SK-N-SH (cell line): ENCODE measurements around the gene LINGO3. TPM values are rescaled to one million over a fixed set of nuclear protein-coding genes. Genes with fewer than 3 reads are reported as not detected.

Source experiments
- CTCF ChIA-PET: fragments of 300-600, 350-600 bp; formaldehyde crosslinking; extraction: SDS; loops from one replicate; lab custom pipeline; 2021; lab: Yijun Ruan, JAX
- POLR2A ChIA-PET: fragments of 350-600 bp; sonication (Branson Sonifier 250); formaldehyde crosslinking; extraction: SDS; loops from one replicate; lab custom pipeline; 2020; ENCODE audit warnings: antibody characterized with exemption, inconsistent platforms; lab: Yijun Ruan, JAX
- DNase-seq: peaks from one replicate; pipeline ENCODE4 v3.0.0; 2012
- H2AFZ ChIP-seq: fragments of 200-600 bp; sonication (generic); 2 replicates; pipeline ENCODE4 v1.8.1; 2016; ENCODE audit warnings: antibody characterized with exemption, mild to moderate bottlenecking, low read depth
- H3F3A ChIP-seq: fragments of 200-600 bp; sonication (generic); replicated peaks from 2 replicates; pipeline ENCODE3; 2016; ENCODE audit warnings: antibody characterized with exemption, mild to moderate bottlenecking; ENCODE audit not compliant: insufficient read depth
- H3K27ac ChIP-seq, 2 experiments: fragments of 200-500 bp in 1 of 2; fragments of 200-600 bp in 1 of 2; sonication (Bioruptor generic) in 1 of 2; sonication (generic), shearing (Covaris generic) in 1 of 2; 2 replicates each; pipeline versions ENCODE4 v1.5.1 to v1.6.1; 2014 to 2016; ENCODE audit warnings: low read depth in 2 of 2, inconsistent platforms in 1 of 2, low read length in 1 of 2, mild to moderate bottlenecking in 1 of 2, mixed read lengths in 1 of 2
- H3K27me3 ChIP-seq: fragments of 200-600 bp; sonication (generic), shearing (Covaris generic); 2 replicates; pipeline ENCODE4 v1.6.1; 2016; ENCODE audit warnings: mixed run types; ENCODE audit not compliant: insufficient read depth
- H3K36me3 ChIP-seq, 2 experiments: fragments of 200-500 bp in 1 of 2; fragments of 200-600 bp in 1 of 2; sonication (Bioruptor generic) in 1 of 2; sonication (generic) in 1 of 2; replicated peaks in 1 of 2; 2 replicates each; pipeline versions ENCODE3 to v1.5.1; 2014 to 2016; ENCODE audit warnings: low read length in 1 of 2, mild to moderate bottlenecking in 1 of 2; ENCODE audit not compliant: insufficient read depth in 2 of 2, control insufficient read depth in 1 of 2
- H3K4me1 ChIP-seq, 2 experiments: fragments of 200-500 bp in 1 of 2; fragments of 200-600 bp in 1 of 2; sonication (Bioruptor generic) in 1 of 2; sonication (generic), shearing (Covaris generic) in 1 of 2; 2 replicates each; pipeline versions ENCODE4 v1.5.1 to v1.6.1; 2014 to 2016; ENCODE audit warnings: low read depth in 1 of 2, low read length in 1 of 2, mixed run types in 1 of 2; ENCODE audit not compliant: insufficient read depth in 2 of 2, control insufficient read depth in 1 of 2
- H3K4me2 ChIP-seq: fragments of 200-600 bp; sonication (generic), shearing (Covaris generic); 2 replicates; pipeline ENCODE4 v1.6.1; 2017; ENCODE audit warnings: mixed run types
- H3K4me3 ChIP-seq, 2 experiments: fragments of 200-500 bp in 1 of 2; fragments of 200-600 bp in 1 of 2; sonication (Bioruptor generic) in 1 of 2; sonication (generic), shearing (Covaris generic) in 1 of 2; 2 replicates each; pipeline versions ENCODE4 v1.5.1 to v1.8.1; 2014 to 2016; ENCODE audit warnings: low read depth in 2 of 2, inconsistent platforms in 1 of 2, low read length in 1 of 2, mild to moderate bottlenecking in 1 of 2, mixed read lengths in 1 of 2, moderate library complexity in 1 of 2
- H3K79me2 ChIP-seq: fragments of 200-600 bp; sonication (generic); 2 replicates; pipeline ENCODE4 v1.8.1; 2017; ENCODE audit warnings: mild to moderate bottlenecking; ENCODE audit not compliant: insufficient read depth
- H3K9ac ChIP-seq: fragments of 200-600 bp; sonication (generic); 2 replicates; pipeline ENCODE4 v1.6.1; 2017; ENCODE audit warnings: mixed run types
- H3K9me2 ChIP-seq: fragments of 200-600 bp; sonication (generic); 2 replicates; pipeline ENCODE4 v1.6.1; 2017; ENCODE audit warnings: mixed run types
- H3K9me3 ChIP-seq: fragments of 200-600 bp; sonication (generic); 2 replicates; pipeline ENCODE4 v1.6.1; 2017; ENCODE audit warnings: mixed run types, mild to moderate bottlenecking, moderate library complexity
- H4K20me1 ChIP-seq: fragments of 200-600 bp; sonication (generic); 2 replicates; pipeline ENCODE4 v1.6.1; 2017; ENCODE audit warnings: mild to moderate bottlenecking, mixed run types; ENCODE audit not compliant: insufficient read depth
- CHD2 ChIP-seq: fragments of 150-350 bp; IDR thresholded peaks from 2 replicates; pipeline ENCODE4 v1.6.1; 2018; ENCODE audit warnings: low read length; ENCODE audit not compliant: partially characterized antibody
- ELF1 ChIP-seq: IDR thresholded peaks from 2 replicates; pipeline ENCODE4 v1.4.0; 2012
- FOSL2 ChIP-seq: IDR thresholded peaks from 2 replicates; pipeline ENCODE4 v1.4.0; 2012; ENCODE audit warnings: low read depth, mild to moderate bottlenecking, moderate library complexity, borderline replicate concordance
- GATA2 ChIP-seq: sonication (generic); formaldehyde crosslinking; IDR thresholded peaks from 2 replicates; pipeline ENCODE4 v1.5.0; 2020; ENCODE audit warnings: mild to moderate bottlenecking, missing genetic modification reagents
- JUND ChIP-seq: IDR thresholded peaks from 2 replicates; pipeline ENCODE4 v1.4.0; 2012
- NRF1 ChIP-seq: IDR thresholded peaks from 2 replicates; pipeline ENCODE4 v1.6.1; 2012; ENCODE audit warnings: low read depth, mild to moderate bottlenecking, low read length
- POLR2AphosphoS5 ChIP-seq: IDR thresholded peaks from 2 replicates; pipeline ENCODE4 v1.6.1; 2012; ENCODE audit warnings: low read depth, low read length
- SMC3 ChIP-seq: IDR thresholded peaks from 2 replicates; pipeline ENCODE4 v1.6.1; 2012; ENCODE audit warnings: low read depth, low read length, improper control_type of control experiment
- TAF1 ChIP-seq: IDR thresholded peaks from 2 replicates; pipeline ENCODE4 v1.6.1; 2012; ENCODE audit warnings: low read depth, mild to moderate bottlenecking, low read length, moderate library complexity, borderline replicate concordance
- TCF12 ChIP-seq: IDR thresholded peaks from 2 replicates; pipeline ENCODE4 v1.4.0; 2012
- TEAD4 ChIP-seq: IDR thresholded peaks from 2 replicates; pipeline ENCODE4 v1.4.0; 2012; ENCODE audit warnings: mild to moderate bottlenecking, borderline replicate concordance; ENCODE audit not compliant: insufficient read depth
- WGBS: methylation state at CpG from one replicate; pipeline ENCODE4 v1.1.6; 2017; ENCODE audit warnings: low lambda C conversion rate; 5-methylcytosine and 5-hydroxymethylcytosine counted together
- polyA plus RNA-seq, 3 experiments: library from polyadenylated mRNA; depleted of rRNA; stranded (reverse); fragments of >200 nt; gene quantifications; 2 replicates each; pipeline ENCODE4 v1.2.3, GENCODE V29; 2012
- TF ChIP-seq, protein P1 (sequence below): IDR thresholded peaks from 2 replicates; pipeline ENCODE4; 2012
- TF ChIP-seq, protein P2 (sequence below): IDR thresholded peaks from 2 replicates; pipeline ENCODE4 v1.6.1; 2012; ENCODE audit warnings: mild to moderate bottlenecking, low read depth, low read length, moderate library complexity
- TF ChIP-seq, protein P3 (sequence below): IDR thresholded peaks from 2 replicates; pipeline ENCODE4 v1.4.0; 2012; ENCODE audit warnings: low read depth, borderline replicate concordance

LINGO3 gene
- polyA plus RNA-seq, 1 of the 3 experiments (the other 2 are of a cell fraction) = not detected

DNA sequence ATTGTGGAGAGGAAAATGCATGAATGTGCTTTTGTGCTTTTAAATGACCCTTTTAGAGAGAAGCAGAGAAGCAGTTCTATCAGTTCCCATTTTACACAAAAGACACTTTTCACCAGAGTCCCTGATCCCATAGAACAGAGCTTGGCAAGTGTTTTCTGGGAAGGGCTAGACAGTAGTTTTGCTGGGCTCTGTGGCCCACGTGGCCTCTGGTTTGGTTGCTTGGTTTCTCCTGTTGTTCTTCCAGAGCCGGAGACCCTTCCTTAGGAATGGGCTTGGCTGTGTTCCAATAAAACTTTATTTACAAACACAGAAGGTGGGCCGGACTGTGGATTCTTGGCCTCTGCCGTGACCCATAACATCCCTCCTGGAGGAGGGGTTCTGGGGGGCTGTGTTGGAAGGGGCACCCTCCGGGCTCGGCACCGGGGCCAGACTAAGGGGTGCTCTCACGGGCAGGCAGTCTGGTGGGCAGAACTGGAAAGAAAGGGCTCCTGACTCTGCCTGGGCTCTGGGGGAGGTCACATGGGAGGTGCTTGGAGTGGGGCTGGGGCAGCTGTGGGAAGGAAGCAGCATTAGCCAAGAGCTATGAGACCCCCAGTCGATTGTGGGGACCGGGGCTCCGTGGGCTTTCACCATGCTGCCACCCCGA is 23.8 kb upstream of the LINGO3 start:
- 92% methylated on average over 4 of the region's 12 CpGs for WGBS
- Histone ChIP-seq H3K79me2 (peaks cover 83% of the 10 kb centered on the region), H3F3A (peaks cover 18% of the 10 kb centered on the region), H2AFZ (no peak overlapping the region), H3K4me3 (no peak overlapping the region)
- POLR2A ChIA-PET = no interaction called here
- TF ChIP-seq ELF1 (no peak), TAF1 (no peak), FOSL2 (no peak), GATA2 (CRISPR knock-in tag) (no peak), NRF1 (no peak), TEAD4 (no peak), JUND (no peak), SMC3 (no peak), CHD2 (no peak), TCF12 (no peak), POLR2AphosphoS5 (no peak)
- TF ChIP-seq, protein P1, sequence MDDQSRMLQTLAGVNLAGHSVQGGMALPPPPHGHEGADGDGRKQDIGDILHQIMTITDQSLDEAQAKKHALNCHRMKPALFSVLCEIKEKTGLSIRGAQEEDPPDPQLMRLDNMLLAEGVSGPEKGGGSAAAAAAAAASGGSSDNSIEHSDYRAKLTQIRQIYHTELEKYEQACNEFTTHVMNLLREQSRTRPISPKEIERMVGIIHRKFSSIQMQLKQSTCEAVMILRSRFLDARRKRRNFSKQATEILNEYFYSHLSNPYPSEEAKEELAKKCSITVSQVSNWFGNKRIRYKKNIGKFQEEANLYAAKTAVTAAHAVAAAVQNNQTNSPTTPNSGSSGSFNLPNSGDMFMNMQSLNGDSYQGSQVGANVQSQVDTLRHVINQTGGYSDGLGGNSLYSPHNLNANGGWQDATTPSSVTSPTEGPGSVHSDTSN = no peak
- TF ChIP-seq, protein P2, sequence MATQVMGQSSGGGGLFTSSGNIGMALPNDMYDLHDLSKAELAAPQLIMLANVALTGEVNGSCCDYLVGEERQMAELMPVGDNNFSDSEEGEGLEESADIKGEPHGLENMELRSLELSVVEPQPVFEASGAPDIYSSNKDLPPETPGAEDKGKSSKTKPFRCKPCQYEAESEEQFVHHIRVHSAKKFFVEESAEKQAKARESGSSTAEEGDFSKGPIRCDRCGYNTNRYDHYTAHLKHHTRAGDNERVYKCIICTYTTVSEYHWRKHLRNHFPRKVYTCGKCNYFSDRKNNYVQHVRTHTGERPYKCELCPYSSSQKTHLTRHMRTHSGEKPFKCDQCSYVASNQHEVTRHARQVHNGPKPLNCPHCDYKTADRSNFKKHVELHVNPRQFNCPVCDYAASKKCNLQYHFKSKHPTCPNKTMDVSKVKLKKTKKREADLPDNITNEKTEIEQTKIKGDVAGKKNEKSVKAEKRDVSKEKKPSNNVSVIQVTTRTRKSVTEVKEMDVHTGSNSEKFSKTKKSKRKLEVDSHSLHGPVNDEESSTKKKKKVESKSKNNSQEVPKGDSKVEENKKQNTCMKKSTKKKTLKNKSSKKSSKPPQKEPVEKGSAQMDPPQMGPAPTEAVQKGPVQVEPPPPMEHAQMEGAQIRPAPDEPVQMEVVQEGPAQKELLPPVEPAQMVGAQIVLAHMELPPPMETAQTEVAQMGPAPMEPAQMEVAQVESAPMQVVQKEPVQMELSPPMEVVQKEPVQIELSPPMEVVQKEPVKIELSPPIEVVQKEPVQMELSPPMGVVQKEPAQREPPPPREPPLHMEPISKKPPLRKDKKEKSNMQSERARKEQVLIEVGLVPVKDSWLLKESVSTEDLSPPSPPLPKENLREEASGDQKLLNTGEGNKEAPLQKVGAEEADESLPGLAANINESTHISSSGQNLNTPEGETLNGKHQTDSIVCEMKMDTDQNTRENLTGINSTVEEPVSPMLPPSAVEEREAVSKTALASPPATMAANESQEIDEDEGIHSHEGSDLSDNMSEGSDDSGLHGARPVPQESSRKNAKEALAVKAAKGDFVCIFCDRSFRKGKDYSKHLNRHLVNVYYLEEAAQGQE = no peak
- TF ChIP-seq, protein P3, sequence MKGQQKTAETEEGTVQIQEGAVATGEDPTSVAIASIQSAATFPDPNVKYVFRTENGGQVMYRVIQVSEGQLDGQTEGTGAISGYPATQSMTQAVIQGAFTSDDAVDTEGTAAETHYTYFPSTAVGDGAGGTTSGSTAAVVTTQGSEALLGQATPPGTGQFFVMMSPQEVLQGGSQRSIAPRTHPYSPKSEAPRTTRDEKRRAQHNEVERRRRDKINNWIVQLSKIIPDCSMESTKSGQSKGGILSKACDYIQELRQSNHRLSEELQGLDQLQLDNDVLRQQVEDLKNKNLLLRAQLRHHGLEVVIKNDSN = no peak
- TF ChIP-seq, all 33 proteins: peak for 0
- no peak overlapping the region for H3K27ac ChIP-seq
- H3K36me3 ChIP-seq = no peaks in the 10 kb centered on the region
- H3K4me1 ChIP-seq = peaks cover 6 to 14% of the 10 kb centered on the region in 2 experiments; a peak in 2 of 4 replicates
- H3K27me3 ChIP-seq = no peaks in the 10 kb centered on the region
- DNase-seq = no peak
- peaks cover 23% of the 10 kb centered on the region for H4K20me1 ChIP-seq
- CTCF ChIA-PET = interaction anchor here (1.3 kb wide), 1 partner anchor 15 kb away, joined by 7 read pairs; no protein-coding TSS in a partner anchor
- no peak overlapping the region for H3K4me2 ChIP-seq
- H3K9ac ChIP-seq = no peak overlapping the region
- no peaks in the 10 kb centered on the region for H3K9me2 ChIP-seq
- H3K9me3 ChIP-seq = no peaks in the 10 kb centered on the region
